Measurements from ENCODE around the gene HPRT1.

DNA sequence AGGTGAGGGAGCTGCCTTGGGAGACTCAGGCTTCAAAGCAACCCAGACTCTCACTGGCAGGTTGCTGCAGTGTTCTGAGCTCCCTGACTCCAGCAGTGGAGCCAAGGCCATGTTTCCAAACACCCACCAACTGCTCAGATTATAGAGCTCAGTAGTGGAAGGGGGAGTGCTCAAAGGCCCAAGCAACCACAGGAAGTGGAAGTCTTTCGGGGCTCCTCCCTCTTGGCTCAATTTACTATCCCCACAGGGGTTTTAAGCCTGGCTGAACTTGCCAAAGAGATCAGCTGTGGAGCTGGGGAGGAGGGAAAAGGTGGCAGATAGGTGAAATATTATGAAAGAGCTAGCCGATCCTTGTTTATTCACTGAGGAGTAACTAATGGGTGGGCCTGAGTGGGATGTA, 82.5 kb downstream of the HPRT1 start:
- TF ChIP-seq, protein P1, sequence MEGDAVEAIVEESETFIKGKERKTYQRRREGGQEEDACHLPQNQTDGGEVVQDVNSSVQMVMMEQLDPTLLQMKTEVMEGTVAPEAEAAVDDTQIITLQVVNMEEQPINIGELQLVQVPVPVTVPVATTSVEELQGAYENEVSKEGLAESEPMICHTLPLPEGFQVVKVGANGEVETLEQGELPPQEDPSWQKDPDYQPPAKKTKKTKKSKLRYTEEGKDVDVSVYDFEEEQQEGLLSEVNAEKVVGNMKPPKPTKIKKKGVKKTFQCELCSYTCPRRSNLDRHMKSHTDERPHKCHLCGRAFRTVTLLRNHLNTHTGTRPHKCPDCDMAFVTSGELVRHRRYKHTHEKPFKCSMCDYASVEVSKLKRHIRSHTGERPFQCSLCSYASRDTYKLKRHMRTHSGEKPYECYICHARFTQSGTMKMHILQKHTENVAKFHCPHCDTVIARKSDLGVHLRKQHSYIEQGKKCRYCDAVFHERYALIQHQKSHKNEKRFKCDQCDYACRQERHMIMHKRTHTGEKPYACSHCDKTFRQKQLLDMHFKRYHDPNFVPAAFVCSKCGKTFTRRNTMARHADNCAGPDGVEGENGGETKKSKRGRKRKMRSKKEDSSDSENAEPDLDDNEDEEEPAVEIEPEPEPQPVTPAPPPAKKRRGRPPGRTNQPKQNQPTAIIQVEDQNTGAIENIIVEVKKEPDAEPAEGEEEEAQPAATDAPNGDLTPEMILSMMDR (IDR thresholded peaks at IDR 0.05 in 8 of 11, conservative IDR thresholded peaks at IDR 0.05 in 3 of 11) = no peak
- TF ChIP-seq POLR2A (IDR thresholded peaks at IDR 0.05) = no peak
